IMR-90 (cell line): Measurements from ENCODE around the gene SNX33. TPM values are rescaled to one million over a fixed set of nuclear protein-coding genes. Genes with fewer than 3 reads are reported as not detected.

Experiments
- ATAC-seq: fragments of 200-7000 bp; cut with Tn5 transposase; 2 replicates; pipeline ENCODE4 v1.9.1; 2020; ENCODE audit warnings: low read depth, mild to moderate bottlenecking, moderate library complexity
- BruUV-seq: library from RNA; stranded (reverse); fragments of 400-500 nt; replicated peaks from 2 replicates; lab custom pipeline; 2021; lab: Mats Ljungman, UMichigan
- CTCF ChIA-PET: fragments of 300-600 bp; formaldehyde crosslinking; extraction: SDS; loops from one replicate; lab custom pipeline; 2021; ENCODE audit warnings: antibody characterized with exemption; lab: Yijun Ruan, JAX
- POLR2A ChIA-PET: fragments of 300-600 bp; sonication (Branson Sonifier 250); formaldehyde crosslinking; loops from one replicate; lab custom pipeline; 2022; ENCODE audit warnings: antibody characterized with exemption; ENCODE audit not compliant: unreplicated experiment; lab: Charles Lee
- DNase-seq: peaks from one replicate; pipeline ENCODE4 v3.0.0; 2013
- H2AFZ ChIP-seq: replicated peaks from 2 replicates; pipeline ENCODE3; 2013; ENCODE audit warnings: low read length, mild to moderate bottlenecking; ENCODE audit not compliant: poor library complexity
- H2AK5ac ChIP-seq: 2 replicates; pipeline ENCODE4 v1.6.1; 2013; ENCODE audit warnings: low read depth, low read length, inconsistent platforms
- H2AK9ac ChIP-seq: replicated peaks from 2 replicates; pipeline ENCODE3; 2013; ENCODE audit warnings: mild to moderate bottlenecking, low read depth, low read length, moderate library complexity; ENCODE audit not compliant: poor library complexity
- H2BK120ac ChIP-seq: 2 replicates; pipeline ENCODE4 v1.6.1; 2013; ENCODE audit warnings: low read depth, low read length, inconsistent platforms
- H2BK15ac ChIP-seq: 3 replicates; pipeline ENCODE4 v1.6.1; 2013; ENCODE audit warnings: low read depth, low read length, inconsistent platforms
- H2BK20ac ChIP-seq: 2 replicates; pipeline ENCODE4 v1.6.1; 2013; ENCODE audit warnings: low read depth, mild to moderate bottlenecking, inconsistent platforms, low read length, moderate library complexity
- H2BK5ac ChIP-seq: 2 replicates; pipeline ENCODE4 v1.6.1; 2013; ENCODE audit warnings: mild to moderate bottlenecking, low read depth, low read length, inconsistent platforms; ENCODE audit not compliant: poor library complexity, severe bottlenecking
- H3K14ac ChIP-seq: replicated peaks from 2 replicates; pipeline ENCODE4 v1.6.1; 2013; ENCODE audit warnings: low read depth, low read length, inconsistent platforms
- H3K18ac ChIP-seq: 2 replicates; pipeline ENCODE4 v1.6.1; 2013; ENCODE audit warnings: low read depth, low read length, control low read depth
- H3K23ac ChIP-seq: 2 replicates; pipeline ENCODE4 v1.6.1; 2013; ENCODE audit warnings: low read depth, low read length, inconsistent platforms
- H3K27ac ChIP-seq: 2 replicates; pipeline ENCODE4 v1.5.1; 2013; ENCODE audit warnings: mild to moderate bottlenecking, control low read depth, low read length; ENCODE audit not compliant: insufficient read depth
- H3K27me3 ChIP-seq: 2 replicates; pipeline ENCODE4 v1.6.1; 2013; ENCODE audit warnings: low read length; ENCODE audit not compliant: control insufficient read depth, insufficient read depth
- H3K36me3 ChIP-seq: 2 replicates; pipeline ENCODE4 v1.6.1; 2013; ENCODE audit warnings: low read length, mixed read lengths; ENCODE audit not compliant: control insufficient read depth, insufficient read depth
- H3K4ac ChIP-seq: 2 replicates; pipeline ENCODE4 v1.6.1; 2013; ENCODE audit warnings: low read depth, low read length, inconsistent platforms
- H3K4me1 ChIP-seq: 2 replicates; pipeline ENCODE4 v1.6.1; 2013; ENCODE audit warnings: low read length, mixed read lengths; ENCODE audit not compliant: control insufficient read depth, insufficient read depth
- H3K4me2 ChIP-seq: 2 replicates; pipeline ENCODE4 v1.6.1; 2013; ENCODE audit warnings: low read depth, mild to moderate bottlenecking, control low read depth, low read length, moderate library complexity
- H3K4me3 ChIP-seq: 2 replicates; pipeline ENCODE4 v1.5.1; 2013; ENCODE audit warnings: low read depth, mild to moderate bottlenecking, control low read depth, low read length, moderate library complexity; ENCODE audit not compliant: insufficient read depth
- H3K56ac ChIP-seq: 2 replicates; pipeline ENCODE4 v1.6.1; 2013; ENCODE audit warnings: low read length, inconsistent platforms; ENCODE audit not compliant: insufficient read depth; ENCODE audit errors: extremely low read depth
- H3K79me1 ChIP-seq, 2 experiments: 2 replicates each; pipeline ENCODE4 v1.6.1; 2013; ENCODE audit warnings: low read length in 2 of 2, inconsistent platforms in 1 of 2, low read depth in 1 of 2
- H3K9ac ChIP-seq: 2 replicates; pipeline ENCODE4 v1.6.1; 2013; ENCODE audit warnings: low read depth, low read length, control low read depth
- H3K9me1 ChIP-seq: 2 replicates; pipeline ENCODE4 v1.6.1; 2013; ENCODE audit warnings: low read length, inconsistent platforms; ENCODE audit not compliant: insufficient read depth
- H3K9me3 ChIP-seq: 2 replicates; pipeline ENCODE4 v1.6.1; 2013; ENCODE audit warnings: low read length; ENCODE audit not compliant: control insufficient read depth, insufficient read depth
- H4K20me1 ChIP-seq: 2 replicates; pipeline ENCODE4 v1.6.1; 2013; ENCODE audit warnings: low read length, inconsistent platforms; ENCODE audit not compliant: insufficient read depth
- H4K5ac ChIP-seq: 2 replicates; pipeline ENCODE4 v1.6.1; 2013; ENCODE audit warnings: mild to moderate bottlenecking, low read depth, low read length, control low read depth
- H4K8ac ChIP-seq, 2 experiments: 2 replicates each; pipeline ENCODE4 v1.6.1; 2013; ENCODE audit warnings: low read depth in 2 of 2, low read length in 2 of 2, control low read depth in 1 of 2, inconsistent platforms in 1 of 2
- H4K91ac ChIP-seq: 2 replicates; pipeline ENCODE4 v1.6.1; 2013; ENCODE audit warnings: low read depth, low read length, inconsistent platforms; ENCODE audit not compliant: insufficient read depth
- BHLHE40 ChIP-seq: fragments of 150-350 bp; IDR thresholded peaks from 2 replicates; pipeline ENCODE4 v1.6.1; 2016; ENCODE audit warnings: mild to moderate bottlenecking, low read depth, low read length
- CEBPB ChIP-seq: IDR thresholded peaks from 2 replicates; pipeline ENCODE4 v1.6.1; 2012; ENCODE audit warnings: low read depth, low read length, improper control_type of control experiment
- CHD1 ChIP-seq: IDR thresholded peaks from 2 replicates; pipeline ENCODE4 v1.6.1; 2012; ENCODE audit warnings: low read depth, low read length, improper control_type of control experiment
- CTCF ChIP-seq: conservative IDR thresholded peaks from 2 replicates; pipeline ENCODE4 v1.5.1; 2012; ENCODE audit warnings: mild to moderate bottlenecking, low read depth, low read length, improper control_type of control experiment
- FOS ChIP-seq: fragments of 150-350 bp; IDR thresholded peaks from 2 replicates; pipeline ENCODE4 v1.6.1; 2016; ENCODE audit warnings: low read depth, low read length
- MAFK ChIP-seq: IDR thresholded peaks from 2 replicates; pipeline ENCODE4 v1.6.1; 2012; ENCODE audit warnings: low read depth, low read length, improper control_type of control experiment
- MAZ ChIP-seq: IDR thresholded peaks from 2 replicates; pipeline ENCODE4 v1.6.1; 2012; ENCODE audit warnings: low read depth, mild to moderate bottlenecking, low read length, improper control_type of control experiment, moderate library complexity, borderline replicate concordance
- MXI1 ChIP-seq: IDR thresholded peaks from 2 replicates; pipeline ENCODE4 v1.6.1; 2012; ENCODE audit warnings: low read depth, mild to moderate bottlenecking, low read length, moderate library complexity, borderline replicate concordance
- NFE2L2 ChIP-seq: fragments of 150-350 bp; IDR thresholded peaks from 2 replicates; pipeline ENCODE4 v1.6.1; 2016; ENCODE audit warnings: low read depth, mild to moderate bottlenecking, low read length
- RCOR1 ChIP-seq: IDR thresholded peaks from 2 replicates; pipeline ENCODE4 v1.6.1; 2012; ENCODE audit warnings: mild to moderate bottlenecking, low read length, improper control_type of control experiment; ENCODE audit not compliant: insufficient replicate concordance
- RFX5 ChIP-seq: IDR thresholded peaks from 2 replicates; pipeline ENCODE4 v1.8.0; 2012; ENCODE audit warnings: low read depth, mild to moderate bottlenecking, low read length, moderate library complexity
- USF2 ChIP-seq: fragments of 150-350 bp; IDR thresholded peaks from 2 replicates; pipeline ENCODE4 v1.6.1; 2017; ENCODE audit warnings: mild to moderate bottlenecking, antibody characterized with exemption, low read length, low read depth
- WGBS, 2 experiments: methylation state at CpG; one replicate each; pipeline versions ENCODE4 v1.1.5 to v1.1.7; 2013; ENCODE audit warnings: missing lambda C conversion rate in 2 of 2; ENCODE audit not compliant: insufficient read length in 1 of 2; ENCODE audit errors: extremely low coverage in 2 of 2; 5-methylcytosine and 5-hydroxymethylcytosine counted together
- dilution Hi-C: fragments of 300-500 bp; cut with HindIII; formaldehyde crosslinking; loops from one replicate; pipeline ENCODE4 v1.14.3; 2018; ENCODE audit warnings: low sequenced_read_pairs; ENCODE audit not compliant: unreplicated experiment
- in situ Hi-C: fragments of 300-500 bp; cut with MboI; formaldehyde crosslinking; loops from 3 replicates; pipeline ENCODE4 v1.14.3; 2019; ENCODE audit warnings: low sequenced_read_pairs, inconsistent platforms, mixed read lengths
- intact Hi-C: fragments of 100-400 bp; cut with micrococcal nuclease; formaldehyde crosslinking; loops from 2 replicates; pipeline ENCODE4 v1.10.0; 2022
- polyA plus RNA-seq, 3 experiments: library from polyadenylated mRNA; depleted of rRNA; stranded (reverse); fragments of >200 nt; gene quantifications; 2 replicates each; pipeline ENCODE4 v1.2.3, GENCODE V29; 2012; ENCODE audit warnings: low replicate concordance in 1 of 3
- total RNA-seq: library from RNA; depleted of rRNA; stranded (reverse); fragments of >200 nt; gene quantifications from 2 replicates; pipeline ENCODE4 v1.2.3, GENCODE V29; 2012
- TF ChIP-seq, protein P1 (sequence below): fragments of 150-350 bp; IDR thresholded peaks from 2 replicates; pipeline ENCODE4 v1.6.1; 2016; ENCODE audit warnings: low read depth, mild to moderate bottlenecking, low read length, moderate library complexity, borderline replicate concordance

SNX33 gene
- total and polyA plus RNA-seq, 2 of the 4 experiments (the other 2 are of a cell fraction), result 12.7 to 14.6 TPM

- intact Hi-C loops, result loop anchor here (2.0 to 5.0 kb wide), 3 partner anchors 21 to 188 kb away; partner anchors contain the start of gene SIN3A
- Histone ChIP-seq H2AK9ac (peak within 1 kb of the TSS; percentile 99), H4K91ac (peak within 1 kb of the TSS; percentile 93), H2BK120ac (peak within 1 kb of the TSS; percentile 59), H3K9ac (peak within 1 kb of the TSS; percentile 93), H2BK20ac (no peak within 1 kb of the TSS), H3K27me3 (no peaks in the 10 kb centered on the region), H3K36me3 (no peaks in the 10 kb centered on the region), H3K18ac (peak within 1 kb of the TSS; percentile 64), H3K4me2 (peak within 1 kb of the TSS; percentile 98), H3K23ac (peak within 1 kb of the TSS; percentile 96), H4K8ac (peak within 1 kb of the TSS; percentile 91 to 98), H3K4me3 (peak within 1 kb of the TSS; percentile 77), H2BK15ac (peak within 1 kb of the TSS; percentile 7; the same call in 1 of the 3 replicates), H2AK5ac (peak within 1 kb of the TSS; percentile 94), H3K9me1 (0 out of 2 replicates have a peak, but pooled peaks cover 4% of the 10 kb centered on the region), H3K56ac (peak within 1 kb of the TSS; percentile 87), H3K4me1 (peaks cover 4% of the 10 kb centered on the region; the same call in 1 of the 2 replicates), H4K5ac (peak within 1 kb of the TSS; percentile 77), H2AFZ (peak within 1 kb of the TSS; percentile 97), H3K4ac (peak within 1 kb of the TSS; percentile 97), H3K14ac (peak within 1 kb of the TSS; percentile 91), H2BK5ac (peak within 1 kb of the TSS; percentile 93), H3K9me3 (no peaks in the 10 kb centered on the region), H3K79me1 (peaks cover 13 to 46% of the 10 kb centered on the region in 2 experiments), H3K27ac (peak within 1 kb of the TSS; percentile 92), H4K20me1 (peaks cover 24% of the 10 kb centered on the region)
- WGBS, 2 experiments, result 0% methylated on average over 35 of the region's 83 CpGs; no CpG with 5 or more reads in 1 of the 2 experiments
- in situ Hi-C loops, result loop anchor here (5.0 kb wide), 1 partner anchor 42 kb away; no protein-coding TSS in a partner anchor
- peak; percentile 96 for ATAC-seq
- BruUV-seq, result no TSS peak
- dilution Hi-C loops, result no loop called here
- CTCF ChIA-PET, result no interaction called here
- peak; percentile 95 for DNase-seq
- POLR2A ChIA-PET, result interaction anchor here (0.6 to 1.3 kb wide), 2 partner anchors 14 to 44 kb away, joined by 5 to 6 read pairs; partner anchors contain the start of gene SNUPN
- TF ChIP-seq, protein P1, sequence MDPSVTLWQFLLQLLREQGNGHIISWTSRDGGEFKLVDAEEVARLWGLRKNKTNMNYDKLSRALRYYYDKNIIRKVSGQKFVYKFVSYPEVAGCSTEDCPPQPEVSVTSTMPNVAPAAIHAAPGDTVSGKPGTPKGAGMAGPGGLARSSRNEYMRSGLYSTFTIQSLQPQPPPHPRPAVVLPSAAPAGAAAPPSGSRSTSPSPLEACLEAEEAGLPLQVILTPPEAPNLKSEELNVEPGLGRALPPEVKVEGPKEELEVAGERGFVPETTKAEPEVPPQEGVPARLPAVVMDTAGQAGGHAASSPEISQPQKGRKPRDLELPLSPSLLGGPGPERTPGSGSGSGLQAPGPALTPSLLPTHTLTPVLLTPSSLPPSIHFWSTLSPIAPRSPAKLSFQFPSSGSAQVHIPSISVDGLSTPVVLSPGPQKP, result no peak
- TF ChIP-seq CEBPB (no peak), RCOR1 (no peak), MAZ (peak; percentile 93), CHD1 (no peak), BHLHE40 (no peak), RFX5 (no peak), NFE2L2 (no peak), USF2 (peak; percentile 61), MAFK (no peak), CTCF (no peak), MXI1 (peak; percentile 57), FOS (no peak)
Observed at GRCh38 chr15:75639709-75640482, 7.8 kb upstream of the SNX33 start, which contains the start of gene IMP3. TSS of gene IMP3 (minus strand) at chr15:75640224. CDS start at chr15:75640168, 56 bp downstream.
